Left cardiac atrium (tissue), 4 donors: ENCODE results near the gene SH3RF3. TPM values are rescaled to one million over a fixed set of nuclear protein-coding genes. Genes with fewer than 3 reads are reported as not detected.
"Not testable (repeated sequence)": the region's sequence is repeated elsewhere in the genome, so short reads cannot be mapped to it uniquely, and the experiment has no call there.

ENCODE experiments used
- ATAC-seq, 2 donors: fragments of 200-7000 bp; cut with Tn5 transposase; one replicate each; pipeline ENCODE4 v1.9.1; 2020; ENCODE audit warnings: mild to moderate bottlenecking in 2 of 2, moderate library complexity in 2 of 2
- DNase-seq: peaks from one replicate; pipeline ENCODE4 v3.0.0-alpha.2; 2020
- intact Hi-C, 2 donors: fragments of 100-400 bp; cut with DNase I; formaldehyde crosslinking; loops; one replicate each; pipeline versions ENCODE4 v1.14.1 to v1.15.1; 2022 to 2023
- total RNA-seq, 2 donors: library from RNA; stranded (reverse); fragmentation: NEBNext Ultra II Directional; extraction: Animal tissue kit (Norgen Biotek cat#: 25700); gene quantifications; one replicate each; pipeline ENCODE4 v1.2.1, GENCODE V29; 2021
- donor health status: DM: no; HTN: yes; CAD: no.
- donor health status: DM: no; HTN: yes; CAD: no; lungs with severe emphysema.
- donor health status: DM: yes; HTN: yes; CAD: no.
- donor health status: Dilated cardiomyopathy.

SH3RF3 gene
- total RNA-seq, 2 donors from 2014 or later: 8.8 to 9.4 TPM

DNA sequence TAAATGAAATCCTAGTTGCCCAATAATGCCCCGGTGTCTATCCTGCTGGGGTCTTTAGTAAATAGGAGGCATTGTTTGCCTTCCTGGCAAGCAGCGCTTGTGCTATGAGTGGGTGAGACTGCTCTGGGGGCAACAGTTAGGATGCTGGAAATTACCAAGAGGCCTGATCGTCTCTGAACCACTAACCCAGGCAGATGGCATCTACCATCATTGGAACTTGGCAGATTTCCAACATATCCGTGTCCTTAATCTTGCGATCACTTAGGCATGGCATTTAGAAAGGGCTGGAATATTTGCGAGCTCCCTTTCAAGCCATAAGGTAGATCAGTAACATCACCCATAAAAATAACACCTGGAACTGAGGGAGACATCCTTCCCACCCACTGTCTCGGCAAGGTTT lies 18.8 kb upstream of the SH3RF3 start:
- DNase-seq: no peak
- ATAC-seq: no peak
- intact Hi-C loops: no loop called here

- ATAC-seq, DNase-seq, intact Hi-C loops: not testable (repeated sequence)
Observed at GRCh38 chr2:109117181-109117580, 11.8 kb upstream of the SH3RF3 start.

- DNase-seq (no peak), ATAC-seq (peak in 1 of 2 donors; percentile 67)
- intact Hi-C loops: no loop called here
Observed at GRCh38 chr2:109117780-109118179, 11.2 kb upstream of the SH3RF3 start.

DNA sequence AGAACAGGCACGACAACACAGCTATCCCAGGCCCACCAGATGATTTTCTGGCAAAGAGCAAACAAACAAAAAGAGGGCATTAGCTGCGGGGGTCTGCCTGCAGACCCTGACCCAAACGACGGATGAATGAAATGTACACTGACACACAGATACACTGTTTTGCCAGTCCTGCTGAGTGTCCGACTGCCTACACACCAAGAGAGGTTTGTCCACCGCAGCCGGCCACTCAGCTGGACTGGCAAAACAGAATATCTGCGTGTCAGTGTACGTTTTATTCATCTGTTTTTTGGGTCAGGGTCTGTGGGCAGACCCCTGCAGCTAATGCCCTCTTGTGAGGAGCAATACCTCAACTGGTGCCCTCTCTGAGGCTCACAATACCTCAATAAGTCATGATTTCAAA lies 10.7 kb upstream of the SH3RF3 start:
- DNase-seq (no peak), ATAC-seq (no peak)
- intact Hi-C loops: no loop called here

DNA sequence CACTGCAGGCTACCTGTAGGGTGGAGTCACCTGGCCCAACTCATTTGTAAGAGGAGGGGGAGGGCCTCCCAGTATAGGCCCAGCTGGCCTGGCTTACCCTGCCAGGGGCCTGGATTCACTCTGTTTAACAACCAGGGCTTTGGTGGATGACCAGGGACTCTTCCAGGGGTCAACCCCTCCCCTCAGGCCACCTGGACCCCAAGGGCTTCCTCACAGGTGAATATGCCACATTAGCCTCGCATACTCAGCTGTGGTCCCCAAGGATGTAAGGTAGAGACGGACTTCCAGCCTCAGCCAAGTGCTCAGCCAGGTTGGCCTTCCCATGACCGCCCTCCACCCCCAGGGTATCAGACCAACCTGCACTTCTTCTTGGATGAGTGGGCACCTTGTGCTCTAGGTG lies 8.8 kb upstream of the SH3RF3 start:
- intact Hi-C loops: no loop called here
- ATAC-seq (no peak), DNase-seq (no peak)

- intact Hi-C loops, ATAC-seq, DNase-seq: not testable (repeated sequence)
Observed at GRCh38 chr2:109120686-109121085, 8.3 kb upstream of the SH3RF3 start.

DNA sequence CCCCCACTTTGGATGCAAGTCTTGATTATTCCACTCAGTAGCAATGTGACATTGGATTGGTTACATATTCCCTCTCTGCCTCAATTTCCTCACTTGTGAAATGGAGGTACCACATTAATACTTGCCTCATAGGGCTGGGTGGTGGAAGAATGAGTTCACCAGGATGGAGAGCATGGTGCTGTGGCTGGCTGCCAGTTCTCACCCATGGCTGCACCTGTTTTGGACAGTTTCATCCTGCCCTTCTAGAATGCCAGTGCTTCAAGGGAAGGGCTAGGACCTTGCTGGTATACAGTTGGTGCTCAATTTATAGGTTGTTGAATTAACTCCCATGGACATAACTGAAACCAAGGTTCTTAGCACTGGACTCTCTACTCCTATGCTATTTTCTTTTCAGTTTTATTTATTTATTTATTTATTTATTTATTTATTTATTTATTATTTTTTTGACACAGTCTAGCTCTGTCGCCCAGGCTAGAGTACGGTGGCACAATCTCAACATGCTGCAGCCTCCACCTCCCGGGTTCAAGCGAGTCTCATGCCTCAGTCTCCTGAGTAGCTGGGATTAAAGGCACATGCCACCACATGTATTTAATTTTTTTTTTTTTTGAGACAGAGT lies 5.3 kb upstream of the SH3RF3 start:
- no peak for DNase-seq
- no peak for ATAC-seq
- intact Hi-C loops: no loop called here

GRCh38 chr2:109124982-109125592 lies 3.9 kb upstream of the SH3RF3 start:
- intact Hi-C loops: loop anchor here (5.0 kb wide), 3 partner anchors 77 to 382 kb away; no protein-coding TSS in a partner anchor
- DNase-seq: no peak
- no peak for ATAC-seq

- intact Hi-C loops: loop anchor here (5.0 kb wide), 3 partner anchors 76 to 381 kb away; no protein-coding TSS in a partner anchor
Observed at GRCh38 chr2:109125593-109126500, 3.2 kb upstream of the SH3RF3 start.

DNA sequence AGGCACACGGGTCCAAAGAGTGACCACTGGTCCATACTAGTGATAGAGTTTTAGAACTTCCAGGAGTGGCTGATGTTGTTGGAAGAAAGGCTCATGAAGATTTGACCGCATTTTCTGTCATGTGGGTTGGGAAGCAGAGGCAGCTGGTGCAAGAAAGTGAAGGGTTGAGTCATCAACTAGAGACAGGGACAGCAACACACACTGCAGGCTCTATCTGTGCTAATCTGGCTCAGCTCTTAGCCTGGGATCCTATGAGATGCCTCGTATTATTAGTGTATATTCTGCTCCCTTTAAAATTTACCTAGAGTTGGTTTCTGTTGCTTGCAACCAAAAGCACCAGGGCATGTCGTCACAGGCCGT lies 2.5 kb upstream of the SH3RF3 start:
- DNase-seq (no peak), ATAC-seq (no peak)
- intact Hi-C loops: loop anchor here (5.0 kb wide), 3 partner anchors 76 to 381 kb away; no protein-coding TSS in a partner anchor

More at GRCh38 chr2:109125593-109126500, 3.2 kb upstream of the SH3RF3 start:
- DNase-seq: no peak
- no peak for ATAC-seq

- ATAC-seq (no peak), DNase-seq (no peak)
- intact Hi-C loops: loop anchor here (5.0 kb wide), 3 partner anchors 75 to 380 kb away; no protein-coding TSS in a partner anchor
Observed at GRCh38 chr2:109127556-109127955, 1.4 kb upstream of the SH3RF3 start.

GRCh38 chr2:109128048-109128615 lies 873 bp upstream of the SH3RF3 start:
- intact Hi-C loops: loop anchor here (1.0 to 5.0 kb wide), 4 partner anchors 74 to 382 kb away; no protein-coding TSS in a partner anchor
- ATAC-seq (peak; percentile 84 to 90), DNase-seq (peak; percentile 89)

DNA sequence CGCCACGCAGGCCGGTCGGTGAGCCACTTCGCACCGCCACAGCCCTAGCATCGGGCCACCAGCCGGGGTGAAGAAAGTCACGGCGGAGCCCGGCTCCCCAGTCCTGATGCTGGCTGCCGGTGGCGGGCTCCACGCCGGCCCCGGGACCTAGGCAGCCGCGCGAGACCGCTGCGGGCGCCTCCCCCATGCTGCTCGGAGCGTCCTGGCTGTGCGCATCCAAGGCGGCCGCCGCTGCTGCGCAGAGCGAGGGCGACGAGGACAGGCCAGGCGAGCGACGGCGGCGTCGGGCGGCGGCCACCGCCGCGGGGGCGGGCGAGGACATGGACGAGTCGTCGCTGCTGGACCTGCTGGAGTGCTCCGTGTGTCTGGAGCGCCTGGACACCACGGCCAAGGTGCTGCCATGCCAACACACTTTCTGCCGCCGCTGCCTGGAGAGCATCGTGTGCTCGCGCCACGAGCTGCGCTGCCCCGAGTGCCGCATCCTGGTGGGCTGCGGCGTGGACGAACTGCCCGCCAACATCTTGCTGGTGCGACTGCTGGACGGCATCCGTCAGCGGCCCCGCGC lies 433 bp downstream of the SH3RF3 start:
- ATAC-seq: peak; percentile 57 to 65
- peak; percentile 46 for DNase-seq
- intact Hi-C loops: loop anchor here (5.0 kb wide), 3 partner anchors 73 to 378 kb away; no protein-coding TSS in a partner anchor

DNA sequence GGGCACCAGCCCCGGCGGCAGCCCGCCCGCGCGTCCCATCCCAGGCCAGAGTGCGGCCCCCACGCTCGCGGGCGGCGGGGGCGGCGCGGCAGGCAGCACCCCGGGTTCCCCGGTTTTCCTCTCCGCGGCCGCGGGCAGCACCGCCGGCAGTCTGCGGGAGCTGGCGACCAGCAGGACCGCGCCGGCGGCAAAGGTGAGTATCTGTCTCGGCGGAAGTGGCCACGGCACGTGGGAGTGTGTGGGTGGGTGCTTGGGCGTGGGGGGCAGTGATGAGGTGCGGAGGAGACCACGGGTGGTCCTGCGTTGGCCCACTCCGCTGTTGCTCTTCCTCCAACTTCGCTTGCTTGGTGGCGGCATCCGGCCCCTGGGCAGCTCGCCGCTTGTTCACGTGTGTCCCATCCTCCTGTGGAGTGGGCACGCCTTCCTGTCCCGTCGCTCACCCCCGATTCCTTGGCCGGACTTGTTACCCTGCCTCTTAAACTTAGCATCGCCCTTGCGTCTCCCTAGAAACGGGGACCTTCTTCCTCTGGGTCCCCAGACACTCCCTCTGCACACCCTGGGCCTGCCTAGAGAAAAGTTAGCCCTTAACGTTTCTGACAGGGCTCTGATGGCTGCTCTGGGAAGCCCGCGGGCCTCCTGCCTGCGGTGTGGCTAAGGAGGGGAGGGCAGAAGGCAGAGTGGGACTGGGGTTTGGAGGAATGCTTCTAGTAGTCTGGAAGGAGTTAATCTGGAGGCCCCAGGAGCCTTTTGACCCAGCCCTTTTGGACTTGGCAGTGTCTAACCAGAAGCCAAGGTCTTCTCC lies 1.1 kb downstream of the SH3RF3 start:
- DNase-seq (peak; percentile 33), ATAC-seq (no peak)
- intact Hi-C loops: loop anchor here (5.0 kb wide), 3 partner anchors 72 to 377 kb away; no protein-coding TSS in a partner anchor

DNA sequence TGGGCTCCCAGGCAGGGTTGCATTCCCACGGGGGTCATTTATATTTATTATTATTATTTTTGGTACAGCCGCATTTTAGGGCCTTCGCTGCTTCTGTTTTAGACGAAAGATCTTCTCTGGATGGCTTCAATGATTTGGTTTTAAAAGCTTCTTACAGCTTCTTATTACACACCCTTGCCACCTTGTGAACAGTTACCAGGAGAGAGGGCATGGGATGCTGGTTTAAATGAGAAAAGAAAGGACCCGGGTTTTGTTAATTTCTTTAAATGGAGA lies 1.7 kb downstream of the SH3RF3 start:
- intact Hi-C loops: no loop called here
- ATAC-seq (no peak), DNase-seq (no peak)

- ATAC-seq (no peak), DNase-seq (no peak)
- intact Hi-C loops: no loop called here
Observed at GRCh38 chr2:109131777-109132176, 2.8 kb downstream of the SH3RF3 start.

GRCh38 chr2:109132626-109133025 lies 3.6 kb downstream of the SH3RF3 start:
- DNase-seq: no peak
- intact Hi-C loops: no loop called here
- no peak for ATAC-seq

- ATAC-seq (no peak), DNase-seq (no peak)
- intact Hi-C loops: no loop called here
Observed at GRCh38 chr2:109133746-109134145, 4.7 kb downstream of the SH3RF3 start.
